Keratinocyte (primary cell): ENCODE measurements around the gene STMN3. TPM values are rescaled to one million over a fixed set of nuclear protein-coding genes. Genes with fewer than 3 reads are reported as not detected.

Experiments
- DNase-seq: peaks from one replicate; pipeline ENCODE4 v3.0.0-alpha.2; 2011; ENCODE audit warnings: low read depth, missing footprints, low spot score
- FAIRE-seq: peaks from 2 replicates; lab custom pipeline; 2011; peaks lifted over from hg19 to GRCh38; lab: Jason Lieb, UNC
- H2AFZ ChIP-seq: 2 replicates; pipeline ENCODE4 v1.6.0; 2012; ENCODE audit warnings: low read length, control low read depth, inconsistent platforms; ENCODE audit not compliant: control insufficient read depth
- H3K27ac ChIP-seq: 2 replicates; pipeline ENCODE4 v1.5.1; 2011; ENCODE audit warnings: low read length; ENCODE audit not compliant: control insufficient read depth, insufficient read depth
- H3K27me3 ChIP-seq: 3 replicates; pipeline ENCODE4 v1.6.0; 2011; ENCODE audit warnings: low read length; ENCODE audit not compliant: control insufficient read depth, insufficient read depth; ENCODE audit errors: extremely low read depth
- H3K36me3 ChIP-seq, 2 experiments: 2 replicates in 1 of 2; 3 replicates in 1 of 2; pipeline ENCODE4 v1.5.1; 2011; ENCODE audit warnings: low read length in 2 of 2, mild to moderate bottlenecking in 1 of 2; ENCODE audit not compliant: control insufficient read depth in 2 of 2, insufficient read depth in 2 of 2; ENCODE audit errors: extremely low read depth in 1 of 2
- H3K4me1 ChIP-seq: 3 replicates; pipeline ENCODE4 v1.5.1; 2011; ENCODE audit warnings: low read length; ENCODE audit not compliant: control insufficient read depth, insufficient read depth; ENCODE audit errors: extremely low read depth
- H3K4me2 ChIP-seq: 3 replicates; pipeline ENCODE4 v1.6.0; 2011; ENCODE audit warnings: low read depth, low read length; ENCODE audit not compliant: control insufficient read depth, insufficient read depth; ENCODE audit errors: extremely low read depth
- H3K4me3 ChIP-seq, 3 experiments: fragments of 200-600 bp in 1 of 3; sonication (generic) in 1 of 3; 2 replicates in 2 of 3; 3 replicates in 1 of 3; pipeline ENCODE4 v1.5.1; 2011 to 2016; ENCODE audit warnings: low read length in 3 of 3, mild to moderate bottlenecking in 3 of 3, control low read depth in 2 of 3, inconsistent platforms in 1 of 3, low read depth in 1 of 3, mixed read lengths in 1 of 3, mixed run types in 1 of 3, moderate library complexity in 1 of 3; ENCODE audit not compliant: control insufficient read depth in 2 of 3, insufficient read depth in 2 of 3; ENCODE audit errors: extremely low read depth in 1 of 3
- H3K79me2 ChIP-seq: 2 replicates; pipeline ENCODE4 v1.6.0; 2012; ENCODE audit warnings: low read length; ENCODE audit not compliant: control insufficient read depth, insufficient read depth
- H3K9ac ChIP-seq: 3 replicates; pipeline ENCODE4 v1.6.0; 2011; ENCODE audit warnings: low read length; ENCODE audit not compliant: control insufficient read depth, insufficient read depth; ENCODE audit errors: extremely low read depth
- H3K9me1 ChIP-seq: 3 replicates; pipeline ENCODE4 v1.6.0; 2011; ENCODE audit warnings: low read length; ENCODE audit not compliant: control insufficient read depth, insufficient read depth; ENCODE audit errors: extremely low read depth
- H3K9me3 ChIP-seq: 2 replicates; pipeline ENCODE4 v1.5.1; 2012; ENCODE audit warnings: low read depth, low read length; ENCODE audit not compliant: control insufficient read depth
- H4K20me1 ChIP-seq: 3 replicates; pipeline ENCODE4 v1.6.0; 2011; ENCODE audit warnings: low read length; ENCODE audit not compliant: control insufficient read depth, insufficient read depth; ENCODE audit errors: extremely low read depth
- CTCF ChIP-seq, 3 experiments: IDR thresholded peaks in 1 of 3; conservative IDR thresholded peaks in 1 of 3; optimal IDR thresholded peaks in 1 of 3; 2 replicates in 2 of 3; 3 replicates in 1 of 3; pipeline versions ENCODE3 to v1.5.1; 2011; ENCODE audit warnings: low read length in 3 of 3, mild to moderate bottlenecking in 3 of 3, moderate library complexity in 2 of 3, control low read depth in 1 of 3, inconsistent platforms in 1 of 3; ENCODE audit not compliant: insufficient read depth in 2 of 3; ENCODE audit errors: extremely low read depth in 1 of 3
- EZH2 ChIP-seq: IDR thresholded peaks from one replicate; pipeline ENCODE4 v1.6.1; 2012; ENCODE audit warnings: inconsistent platforms, mild to moderate bottlenecking, low read length, moderate library complexity
- dilution Hi-C: fragments of 300-500 bp; cut with MboI; formaldehyde crosslinking; loops from one replicate; pipeline ENCODE4 v1.7.0; 2020; ENCODE audit warnings: low sequenced_read_pairs; ENCODE audit not compliant: extremely low pct_ligation_motif_present
- polyA plus RNA-seq, 5 experiments: library from polyadenylated mRNA; depleted of rRNA in 3 of 5; stranded (reverse) in 3 of 5; stranded (forward) in 1 of 5; unstranded in 1 of 5; fragments of >200 nt; gene quantifications; 1 replicate in 1 of 5; 2 replicates in 3 of 5; 3 replicates in 1 of 5; pipeline versions ENCODE4 v1.2.1 to v1.2.3, GENCODE V29; 2011 to 2012; ENCODE audit warnings: missing spikeins in 2 of 5, low read depth in 1 of 5, low replicate concordance in 1 of 5

The STMN3 gene
- polyA plus RNA-seq, 1 donor (not counting 4 experiments of a cell fraction or from before 2014, with no cell fraction given), result 12.0 TPM

- TF ChIP-seq EZH2, result no peak
- no peak for TF ChIP-seq CTCF (optimal IDR thresholded peaks at IDR 0.05 in 1 of 3, IDR thresholded peaks at IDR 0.05 in 1 of 3, conservative IDR thresholded peaks at IDR 0.05 in 1 of 3; ENCODE audit: extremely low read depth in 1 of 3, insufficient read depth in 2 of 3, low read length in 3 of 3)
- dilution Hi-C loops, result no loop called here
- H3K9me3 ChIP-seq, result no peaks in the 10 kb centered on the region
- H2AFZ ChIP-seq, result no peak overlapping the region
- H3K36me3 ChIP-seq, result no peaks in the 10 kb centered on the region
- H3K9me1 ChIP-seq, result no peaks in the 10 kb centered on the region
- H3K79me2 ChIP-seq, result no peaks in the 10 kb centered on the region
- no peaks in the 10 kb centered on the region for H3K27me3 ChIP-seq
- peaks cover 6% of the 10 kb centered on the region for H3K4me1 ChIP-seq
- H4K20me1 ChIP-seq, result no peaks in the 10 kb centered on the region
- DNase-seq (no peak), FAIRE-seq (no peak)
- H3K4me3 ChIP-seq, result no peak overlapping the region
- H3K9ac ChIP-seq, result no peak overlapping the region
- no peak overlapping the region for H3K27ac ChIP-seq
- no peak overlapping the region for H3K4me2 ChIP-seq
These were observed 8.0 kb downstream of the STMN3 start for GRCh38 chr20:63645218-63645617.

- no peak overlapping the region for H3K4me2 ChIP-seq
- TF ChIP-seq CTCF (optimal IDR thresholded peaks at IDR 0.05 in 1 of 3, IDR thresholded peaks at IDR 0.05 in 1 of 3, conservative IDR thresholded peaks at IDR 0.05 in 1 of 3; ENCODE audit: extremely low read depth in 1 of 3, insufficient read depth in 2 of 3, low read length in 3 of 3) (no peak), EZH2 (no peak)
- FAIRE-seq, result no peak
These were observed 9.3 kb downstream of the STMN3 start for GRCh38 chr20:63643946-63644345.

More at GRCh38 chr20:63643946-63644345, 9.3 kb downstream of the STMN3 start:
- H4K20me1 ChIP-seq, result no peaks in the 10 kb centered on the region
- no peak overlapping the region for H3K27ac ChIP-seq
- no peak overlapping the region for H2AFZ ChIP-seq
- H3K4me1 ChIP-seq, result peaks cover 6% of the 10 kb centered on the region
- H3K36me3 ChIP-seq, result no peaks in the 10 kb centered on the region
- dilution Hi-C loops, result no loop called here
- no peaks in the 10 kb centered on the region for H3K27me3 ChIP-seq
- no peak overlapping the region for H3K9ac ChIP-seq
- no peaks in the 10 kb centered on the region for H3K79me2 ChIP-seq
- no peak overlapping the region for H3K4me3 ChIP-seq
- no peaks in the 10 kb centered on the region for H3K9me3 ChIP-seq
- no peak for DNase-seq
- H3K9me1 ChIP-seq, result no peaks in the 10 kb centered on the region
